Upper lobe of right lung (tissue), 1 donor: ENCODE results near the gene TENT4B. TPM values are rescaled to one million over a fixed set of nuclear protein-coding genes. Genes with fewer than 3 reads are reported as not detected.

Source experiments
- ATAC-seq: fragments of 200-7000 bp; cut with Tn5 transposase; one replicate; pipeline ENCODE4 v1.9.1; 2020; ENCODE audit warnings: mild to moderate bottlenecking, moderate library complexity
- DNase-seq: peaks from one replicate; pipeline ENCODE4 v3.0.0-alpha.2; 2020
- H3K27ac ChIP-seq: fragments of 200-600 bp; one replicate; pipeline ENCODE4 v1.8.0; 2022
- H3K27me3 ChIP-seq: fragments of 200-600 bp; one replicate; pipeline ENCODE4 v1.8.0; 2022; ENCODE audit warnings: mild to moderate bottlenecking
- H3K36me3 ChIP-seq: fragments of 200-600 bp; one replicate; pipeline ENCODE4 v1.8.0; 2022
- H3K4me1 ChIP-seq: fragments of 200-600 bp; one replicate; pipeline ENCODE4 v1.8.0; 2022
- H3K4me3 ChIP-seq: fragments of 200-600 bp; one replicate; pipeline ENCODE4 v1.8.0; 2022; ENCODE audit warnings: mild to moderate bottlenecking
- H3K9me3 ChIP-seq: fragments of 200-600 bp; one replicate; pipeline ENCODE4 v1.8.0; 2022
- intact Hi-C: fragments of 100-400 bp; cut with DNase I; formaldehyde crosslinking; loops from one replicate; pipeline ENCODE4 v1.11.0; 2022
- total RNA-seq: library from RNA; stranded (reverse); fragmentation: NEBNext Ultra II Directional; extraction: Animal tissue kit (Norgen Biotek cat#: 25700); gene quantifications from one replicate; pipeline ENCODE4 v1.2.1, GENCODE V29; 2021
- TF ChIP-seq, protein P1 (sequence below): fragments of 200-600 bp; IDR thresholded peaks from one replicate; pipeline ENCODE4 v1.8.0; 2022; ENCODE audit warnings: antibody characterized with exemption
- donor health status: DM: no; HTN: yes; CAD: no; lungs with severe emphysema.

TENT4B gene
- total RNA-seq, 1 donor from 2014 or later: 13.3 TPM

DNA sequence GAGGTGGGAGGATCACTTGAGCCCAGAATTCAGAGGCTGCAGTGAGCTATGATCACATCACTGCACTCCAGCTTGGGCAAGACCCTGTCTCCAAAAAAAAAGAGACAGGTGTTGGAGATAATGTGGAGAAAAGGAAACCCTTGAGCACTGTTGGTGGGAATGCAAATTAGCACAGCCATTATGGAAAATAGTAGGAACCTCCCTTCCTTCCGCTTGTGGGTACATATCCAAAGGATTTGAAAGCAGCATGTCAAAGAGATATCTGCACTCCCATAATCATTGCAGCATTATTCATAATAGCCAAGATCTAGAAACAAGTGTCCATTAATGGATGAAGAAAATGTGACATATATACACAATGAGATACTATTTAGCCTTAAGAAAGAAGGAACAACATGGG lies 103.5 kb downstream of the TENT4B start:
- no peak for DNase-seq
- no peaks in the 10 kb centered on the region for H3K36me3 ChIP-seq
- H3K4me3 ChIP-seq: no peak overlapping the region
- no peak for ATAC-seq
- TF ChIP-seq, protein P1, sequence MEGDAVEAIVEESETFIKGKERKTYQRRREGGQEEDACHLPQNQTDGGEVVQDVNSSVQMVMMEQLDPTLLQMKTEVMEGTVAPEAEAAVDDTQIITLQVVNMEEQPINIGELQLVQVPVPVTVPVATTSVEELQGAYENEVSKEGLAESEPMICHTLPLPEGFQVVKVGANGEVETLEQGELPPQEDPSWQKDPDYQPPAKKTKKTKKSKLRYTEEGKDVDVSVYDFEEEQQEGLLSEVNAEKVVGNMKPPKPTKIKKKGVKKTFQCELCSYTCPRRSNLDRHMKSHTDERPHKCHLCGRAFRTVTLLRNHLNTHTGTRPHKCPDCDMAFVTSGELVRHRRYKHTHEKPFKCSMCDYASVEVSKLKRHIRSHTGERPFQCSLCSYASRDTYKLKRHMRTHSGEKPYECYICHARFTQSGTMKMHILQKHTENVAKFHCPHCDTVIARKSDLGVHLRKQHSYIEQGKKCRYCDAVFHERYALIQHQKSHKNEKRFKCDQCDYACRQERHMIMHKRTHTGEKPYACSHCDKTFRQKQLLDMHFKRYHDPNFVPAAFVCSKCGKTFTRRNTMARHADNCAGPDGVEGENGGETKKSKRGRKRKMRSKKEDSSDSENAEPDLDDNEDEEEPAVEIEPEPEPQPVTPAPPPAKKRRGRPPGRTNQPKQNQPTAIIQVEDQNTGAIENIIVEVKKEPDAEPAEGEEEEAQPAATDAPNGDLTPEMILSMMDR: no peak
- H3K9me3 ChIP-seq: no peaks in the 10 kb centered on the region
- intact Hi-C loops: no loop called here
- H3K4me1 ChIP-seq: peaks cover 26% of the 10 kb centered on the region
- no peaks in the 10 kb centered on the region for H3K27me3 ChIP-seq
- no peak overlapping the region for H3K27ac ChIP-seq

DNA sequence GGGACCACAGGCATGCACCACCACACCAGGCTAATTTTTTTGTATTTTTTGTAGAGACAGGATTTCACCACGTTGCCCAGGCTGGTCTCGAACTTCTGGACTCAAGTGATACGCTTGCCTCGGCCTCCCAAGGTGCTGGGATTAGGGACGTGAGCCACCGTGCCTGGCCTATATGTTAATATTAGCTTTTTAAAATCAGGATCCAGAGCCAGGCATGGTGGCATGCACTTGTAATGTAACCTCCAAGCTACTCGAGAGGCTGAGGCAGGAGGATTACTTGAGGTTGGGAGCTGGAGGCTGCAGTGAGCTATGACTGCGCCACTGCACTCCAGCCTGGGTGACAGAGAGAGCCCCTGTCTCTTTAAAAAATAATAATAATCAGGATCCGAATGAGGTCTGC lies 104.8 kb downstream of the TENT4B start:
- Histone ChIP-seq H3K4me1 (peaks cover 16% of the 10 kb centered on the region), H3K27me3 (no peaks in the 10 kb centered on the region), H3K9me3 (no peaks in the 10 kb centered on the region), H3K4me3 (no peak overlapping the region), H3K36me3 (no peaks in the 10 kb centered on the region), H3K27ac (no peak overlapping the region)
- intact Hi-C loops: no loop called here
- peak; percentile 23 for DNase-seq
- ATAC-seq: no peak
- TF ChIP-seq, protein P1: no peak

DNA sequence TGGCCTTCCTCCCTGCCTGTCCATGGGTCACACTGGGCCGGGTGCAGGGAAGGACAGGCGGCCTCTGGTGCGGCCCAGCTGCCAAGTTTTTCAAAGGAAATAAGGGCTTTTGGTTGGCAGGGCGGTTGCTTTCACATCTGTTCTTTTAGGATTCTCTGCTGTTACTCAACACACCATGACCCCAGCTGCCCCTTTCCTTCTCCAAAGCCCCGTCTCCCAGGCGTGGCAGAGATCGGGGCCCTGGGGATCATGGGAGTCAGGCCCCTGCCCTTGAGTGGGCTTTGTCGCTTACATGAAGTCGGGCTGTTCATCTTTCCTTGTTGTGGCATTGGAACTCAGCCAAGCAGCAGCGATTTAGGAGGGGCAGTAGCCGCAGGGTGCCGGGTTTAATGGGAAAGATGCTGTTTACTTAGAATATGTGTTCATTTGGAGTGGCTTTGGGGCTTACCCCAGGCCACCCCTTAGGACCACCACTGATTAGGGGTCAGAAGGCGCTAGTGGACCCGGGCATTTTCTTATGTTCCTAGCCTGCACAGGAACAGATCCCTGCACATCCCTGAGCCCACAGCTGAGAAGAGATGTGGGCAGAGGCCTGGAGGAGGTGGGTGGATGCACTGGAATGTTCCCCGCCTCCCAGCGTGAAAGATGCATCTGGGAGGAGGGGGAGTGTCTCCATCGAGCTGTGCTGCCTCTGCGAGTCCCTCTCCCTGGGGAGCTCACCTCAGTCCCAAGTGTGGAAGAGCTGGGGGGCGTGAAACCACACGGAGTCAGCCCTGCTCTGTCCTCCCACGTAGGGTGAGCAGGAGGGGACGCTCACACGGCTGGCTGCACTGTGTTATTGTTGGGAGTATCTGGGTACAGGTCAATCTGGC lies 106.5 kb downstream of the TENT4B start:
- peaks cover 16% of the 10 kb centered on the region for H3K4me1 ChIP-seq
- H3K27ac ChIP-seq: peak overlapping the region; percentile 42
- H3K9me3 ChIP-seq: no peaks in the 10 kb centered on the region
- H3K36me3 ChIP-seq: no peaks in the 10 kb centered on the region
- intact Hi-C loops: no loop called here
- H3K27me3 ChIP-seq: no peaks in the 10 kb centered on the region
- DNase-seq (peak; percentile 63), ATAC-seq (peak; percentile 55)
- no peak overlapping the region for H3K4me3 ChIP-seq
- TF ChIP-seq, protein P1: no peak

DNA sequence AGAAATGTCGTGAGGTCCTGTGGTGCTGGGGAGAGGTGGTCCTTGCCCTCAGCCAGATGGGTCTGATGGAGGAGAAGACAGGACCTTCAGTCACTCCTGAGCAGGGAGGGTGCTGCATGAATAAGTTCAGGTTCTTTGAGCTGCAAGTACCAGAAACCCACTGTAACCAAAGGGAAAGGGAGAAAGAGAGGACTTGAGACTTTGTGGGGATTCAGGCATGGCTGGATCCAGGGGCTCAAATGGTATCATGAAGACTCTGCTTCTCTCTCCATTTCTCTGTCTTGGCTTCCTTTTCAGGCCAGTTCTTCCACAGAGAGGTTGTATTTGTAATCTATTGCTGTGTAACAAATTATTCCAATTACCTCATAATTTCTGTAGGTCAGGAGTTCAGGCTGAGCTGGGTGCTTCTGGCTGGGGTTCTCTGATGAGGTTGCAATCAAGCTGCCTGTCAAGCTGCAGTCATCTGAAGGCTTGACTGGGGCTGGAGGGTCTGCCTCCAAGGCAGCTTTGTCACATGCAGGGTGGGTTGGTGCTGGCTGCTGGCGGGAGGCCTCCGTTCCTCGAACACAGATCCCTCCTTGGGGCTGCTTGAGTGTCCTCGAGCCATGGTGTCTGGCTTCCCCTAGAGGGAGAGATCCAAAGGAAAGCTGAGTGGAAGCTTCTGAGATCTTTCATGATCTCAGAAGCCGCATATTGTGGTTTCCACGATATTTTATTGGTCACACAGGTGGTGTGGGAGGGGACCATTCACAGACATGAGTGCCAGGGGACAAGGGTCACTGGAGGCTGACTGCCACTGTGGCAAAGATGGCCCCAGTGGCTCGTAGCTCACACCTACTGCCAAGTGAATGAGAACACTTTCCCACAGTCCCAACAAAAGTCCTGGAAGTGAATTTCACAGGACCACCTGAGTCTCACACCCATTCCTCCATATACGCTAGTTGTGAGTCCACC lies 107.4 kb downstream of the TENT4B start:
- Histone ChIP-seq H3K36me3 (no peaks in the 10 kb centered on the region), H3K4me3 (no peak overlapping the region), H3K4me1 (peaks cover 18% of the 10 kb centered on the region), H3K27ac (no peak overlapping the region), H3K9me3 (no peaks in the 10 kb centered on the region), H3K27me3 (no peaks in the 10 kb centered on the region)
- TF ChIP-seq, protein P1: no peak
- DNase-seq: peak; percentile 30
- intact Hi-C loops: no loop called here
- ATAC-seq: no peak

DNA sequence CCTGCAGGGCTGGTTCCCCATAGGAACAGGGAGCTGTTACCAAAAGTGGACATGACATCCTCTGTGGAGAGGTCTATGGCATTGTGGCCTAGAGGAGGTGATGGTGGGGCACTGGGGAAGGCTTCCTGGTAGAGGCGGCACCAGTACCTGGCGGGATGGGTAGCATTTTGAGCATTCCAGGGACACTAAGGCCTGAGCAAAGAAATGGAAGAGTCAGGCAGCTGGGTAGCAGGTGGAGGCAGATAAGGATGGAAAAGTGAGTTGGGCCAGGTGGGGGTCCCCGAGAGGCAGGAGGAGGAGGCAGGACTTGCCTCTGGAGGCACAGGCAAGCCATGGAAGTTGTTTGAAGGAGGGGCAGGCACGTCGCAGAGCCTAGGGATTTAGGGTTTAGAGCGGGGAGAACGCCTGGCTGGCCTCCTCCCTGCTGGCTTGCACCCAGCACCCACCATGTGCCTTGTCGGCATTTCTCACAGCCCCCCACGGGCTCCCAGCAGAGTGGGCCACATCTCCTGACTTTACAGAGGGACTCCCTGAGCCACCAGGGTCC lies 108.1 kb downstream of the TENT4B start:
- Histone ChIP-seq H3K4me3 (no peak overlapping the region), H3K9me3 (no peaks in the 10 kb centered on the region), H3K27me3 (no peaks in the 10 kb centered on the region), H3K27ac (peak overlapping the region; percentile 30), H3K36me3 (no peaks in the 10 kb centered on the region), H3K4me1 (peaks cover 25% of the 10 kb centered on the region)
- DNase-seq (peak; percentile 30), ATAC-seq (no peak)
- TF ChIP-seq, protein P1: no peak
- intact Hi-C loops: no loop called here
